Eye (tissue), 1 donor: ENCODE results near the gene CACNG5.
A peak's percentile ranks its signal among the peaks of the same experiment; 100 is the strongest.

Experiments used
- DNase-seq: peaks from one replicate; pipeline ENCODE4 v3.0.0-alpha.2; 2015

Gene CACNG5

GRCh38 chr17:66834919-66835454 lies at the start of gene CACNG5:
CACNG5 (plus strand) TSS chr17:66835117; CDS start chr17:66877333, 42,216 bp downstream.
- peak; percentile 69 for DNase-seq

- no peak for DNase-seq
Measured at GRCh38 chr17:66786107-66786506, 48.8 kb upstream of the CACNG5 start.

GRCh38 chr17:66787914-66788313 lies 47.0 kb upstream of the CACNG5 start:
- no peak for DNase-seq

- no peak for DNase-seq
Measured at GRCh38 chr17:66789093-66789492, 45.8 kb upstream of the CACNG5 start.

GRCh38 chr17:66789961-66790437 lies 44.9 kb upstream of the CACNG5 start:
- no peak for DNase-seq

GRCh38 chr17:66790501-66791061 lies 44.3 kb upstream of the CACNG5 start:
- DNase-seq = no peak

GRCh38 chr17:66791347-66791746 lies 43.6 kb upstream of the CACNG5 start:
- DNase-seq = peak; percentile 37

- DNase-seq = no peak
Measured at GRCh38 chr17:66793814-66794213, 41.1 kb upstream of the CACNG5 start.

- DNase-seq = no peak
Measured at GRCh38 chr17:66795486-66795885, 39.4 kb upstream of the CACNG5 start.

- no peak for DNase-seq
Measured at GRCh38 chr17:66799849-66800537, 34.9 kb upstream of the CACNG5 start.

- DNase-seq = peak; percentile 39
Measured at GRCh38 chr17:66803474-66803951, 31.4 kb upstream of the CACNG5 start.

GRCh38 chr17:66805567-66805966 lies 29.4 kb upstream of the CACNG5 start:
- DNase-seq = no peak

- DNase-seq = no peak
Measured at GRCh38 chr17:66807182-66807581, 27.7 kb upstream of the CACNG5 start.

GRCh38 chr17:66809408-66809807 lies 25.5 kb upstream of the CACNG5 start:
- no peak for DNase-seq

GRCh38 chr17:66810951-66811682 lies 23.8 kb upstream of the CACNG5 start:
- DNase-seq = no peak

- no peak for DNase-seq
Measured at GRCh38 chr17:66811683-66812054, 23.2 kb upstream of the CACNG5 start.

- DNase-seq = no peak
Measured at GRCh38 chr17:66812571-66812970, 22.3 kb upstream of the CACNG5 start.

GRCh38 chr17:66813296-66813695 lies 21.6 kb upstream of the CACNG5 start:
- peak; percentile 59 for DNase-seq

- no peak for DNase-seq
Measured at GRCh38 chr17:66814026-66814425, 20.9 kb upstream of the CACNG5 start.

GRCh38 chr17:66814570-66814969 lies 20.3 kb upstream of the CACNG5 start:
- DNase-seq = no peak

- DNase-seq = no peak
Measured at GRCh38 chr17:66817750-66818149, 17.2 kb upstream of the CACNG5 start.

GRCh38 chr17:66819466-66819865 lies 15.5 kb upstream of the CACNG5 start:
- no peak for DNase-seq

- DNase-seq = no peak
Measured at GRCh38 chr17:66822009-66822408, 12.9 kb upstream of the CACNG5 start.

GRCh38 chr17:66826856-66827255 lies 8.1 kb upstream of the CACNG5 start:
- DNase-seq = no peak
